Skeletal muscle tissue (tissue), 4 donors: Measurements from ENCODE around the gene VARS1. TPM values are rescaled to one million over a fixed set of nuclear protein-coding genes. Genes with fewer than 3 reads are reported as not detected.
"Not testable (repeated sequence)": the region's sequence is repeated elsewhere in the genome, so short reads cannot be mapped to it uniquely, and the experiment has no call there.

Experiments used
- H3K27ac ChIP-seq: one replicate; pipeline ENCODE4 v1.7.0; 2013; ENCODE audit warnings: mild to moderate bottlenecking, low read depth, low read length, inconsistent platforms
- H3K27me3 ChIP-seq, 3 donors: one replicate each; pipeline ENCODE4 v1.7.0; 2013; ENCODE audit warnings: low read length in 3 of 3; ENCODE audit not compliant: control insufficient read depth in 3 of 3, insufficient read depth in 3 of 3
- H3K36me3 ChIP-seq, 3 donors: one replicate each; pipeline ENCODE4 v1.7.0; 2013; ENCODE audit warnings: low read length in 3 of 3; ENCODE audit not compliant: control insufficient read depth in 3 of 3, insufficient read depth in 3 of 3
- H3K4me1 ChIP-seq, 3 donors: one replicate each; pipeline ENCODE4 v1.7.0; 2013; ENCODE audit warnings: low read length in 3 of 3, mild to moderate bottlenecking in 3 of 3; ENCODE audit not compliant: control insufficient read depth in 3 of 3, insufficient read depth in 3 of 3
- H3K4me3 ChIP-seq, 3 donors: one replicate each; pipeline ENCODE4 v1.7.0; 2013; ENCODE audit warnings: low read length in 3 of 3
- H3K9ac ChIP-seq, 3 donors: one replicate each; pipeline ENCODE4 v1.7.0; 2013; ENCODE audit warnings: low read length in 3 of 3, mild to moderate bottlenecking in 3 of 3, moderate library complexity in 2 of 3, low read depth in 1 of 3
- H3K9me3 ChIP-seq, 3 donors: one replicate each; pipeline ENCODE4 v1.7.0; 2013; ENCODE audit warnings: low read length in 3 of 3; ENCODE audit not compliant: control insufficient read depth in 3 of 3
- total RNA-seq: library from RNA; depleted of rRNA; stranded (reverse); fragments of >200 nt; gene quantifications from one replicate; pipeline ENCODE4 v1.2.3, GENCODE V29; 2014
- donor health status: Osteomylitis.

The VARS1 gene
- total RNA-seq, 1 donor from 2014 or later, result 42.3 TPM

- H3K36me3 ChIP-seq, result peaks cover 15 to 18% (median 16%) of the 10 kb centered on the region in 3 donors
- H3K9ac ChIP-seq, result peak overlapping the region; percentile 98 to 99 (median 98)
- H3K9me3 ChIP-seq, result no peaks in the 10 kb centered on the region
- peaks cover 21 to 24% (median 23%) of the 10 kb centered on the region in 3 donors for H3K4me1 ChIP-seq
- peak overlapping the region; percentile 92 to 96 (median 94) for H3K4me3 ChIP-seq
- no peaks in the 10 kb centered on the region for H3K27me3 ChIP-seq
- H3K27ac ChIP-seq, result peak overlapping the region; percentile 97
These were observed 511 bp downstream of the VARS1 start for GRCh38 chr6:31794866-31795615.

- Histone ChIP-seq H3K4me3 (peak overlapping the region; percentile 92 to 96 (median 94)), H3K9me3 (no peaks in the 10 kb centered on the region), H3K36me3 (peaks cover 17 to 18% (median 18%) of the 10 kb centered on the region in 3 donors), H3K4me1 (peaks cover 21 to 25% (median 23%) of the 10 kb centered on the region in 3 donors), H3K9ac (peak overlapping the region; percentile 98 to 99 (median 98)), H3K27me3 (no peaks in the 10 kb centered on the region), H3K27ac (peak overlapping the region; percentile 97)
These were observed 1.2 kb downstream of the VARS1 start for GRCh38 chr6:31794294-31794865.

- not testable (repeated sequence) for H3K4me3 ChIP-seq, H3K27ac ChIP-seq, H3K9me3 ChIP-seq, H3K27me3 ChIP-seq, H3K9ac ChIP-seq
- H3K4me1 ChIP-seq, result peaks cover 17 to 23% (median 21%) of the 10 kb centered on the region in 3 donors
- H3K36me3 ChIP-seq, result peaks cover 18 to 20% (median 20%) of the 10 kb centered on the region in 3 donors
These were observed 1.7 kb downstream of the VARS1 start for GRCh38 chr6:31793927-31794245.

GRCh38 chr6:31792761-31793171 lies 2.8 kb downstream of the VARS1 start:
- Histone ChIP-seq H3K9me3 (no peaks in the 10 kb centered on the region), H3K4me1 (peaks cover 16 to 21% (median 18%) of the 10 kb centered on the region in 3 donors), H3K27me3 (no peaks in the 10 kb centered on the region), H3K9ac (no peak overlapping the region), H3K27ac (no peak overlapping the region), H3K36me3 (peaks cover 18 to 20% (median 20%) of the 10 kb centered on the region in 3 donors), H3K4me3 (no peak overlapping the region)

GRCh38 chr6:31792090-31792374 lies 3.5 kb downstream of the VARS1 start:
- Histone ChIP-seq H3K4me1 (peaks cover 14 to 21% (median 18%) of the 10 kb centered on the region in 3 donors), H3K9ac (no peak overlapping the region), H3K4me3 (no peak overlapping the region), H3K27me3 (no peaks in the 10 kb centered on the region), H3K27ac (no peak overlapping the region), H3K36me3 (peaks cover 15 to 20% (median 17%) of the 10 kb centered on the region in 3 donors), H3K9me3 (no peaks in the 10 kb centered on the region)

- no peaks in the 10 kb centered on the region for H3K9me3 ChIP-seq
- peaks cover 13 to 20% (median 17%) of the 10 kb centered on the region in 3 donors for H3K36me3 ChIP-seq
- peaks cover 14 to 21% (median 18%) of the 10 kb centered on the region in 3 donors for H3K4me1 ChIP-seq
- H3K4me3 ChIP-seq, result no peak overlapping the region
- H3K27me3 ChIP-seq, result no peaks in the 10 kb centered on the region
- H3K9ac ChIP-seq, result no peak overlapping the region
- H3K27ac ChIP-seq, result no peak overlapping the region
These were observed 4.0 kb downstream of the VARS1 start for GRCh38 chr6:31791324-31792089.

- no peak overlapping the region for H3K27ac ChIP-seq
- H3K27me3 ChIP-seq, result no peaks in the 10 kb centered on the region
- no peaks in the 10 kb centered on the region for H3K9me3 ChIP-seq
- H3K4me3 ChIP-seq, result no peak overlapping the region
- peaks cover 0 to 3% (median 0%) of the 10 kb centered on the region in 3 donors for H3K4me1 ChIP-seq
- H3K9ac ChIP-seq, result no peak overlapping the region
- H3K36me3 ChIP-seq, result peaks cover 35 to 50% (median 46%) of the 10 kb centered on the region in 3 donors
These were observed 10.1 kb downstream of the VARS1 start for GRCh38 chr6:31785475-31785874.

GRCh38 chr6:31784098-31784925 lies 11.2 kb downstream of the VARS1 start:
- Histone ChIP-seq H3K4me3 (no peak overlapping the region), H3K36me3 (peaks cover 46 to 58% (median 54%) of the 10 kb centered on the region in 3 donors), H3K4me1 (peaks cover 0 to 1% (median 0%) of the 10 kb centered on the region in 3 donors), H3K9ac (no peak overlapping the region), H3K27ac (no peak overlapping the region), H3K9me3 (no peaks in the 10 kb centered on the region), H3K27me3 (no peaks in the 10 kb centered on the region)

- Histone ChIP-seq H3K9ac (no peak overlapping the region), H3K27me3 (no peaks in the 10 kb centered on the region), H3K4me3 (no peak overlapping the region), H3K36me3 (peaks cover 56 to 63% (median 56%) of the 10 kb centered on the region in 3 donors), H3K27ac (no peak overlapping the region), H3K9me3 (no peaks in the 10 kb centered on the region), H3K4me1 (peaks cover 3 to 7% (median 5%) of the 10 kb centered on the region in 3 donors)
These were observed 13.3 kb downstream of the VARS1 start for GRCh38 chr6:31782126-31782855.
